ENCODE measurements around the gene C11orf86.

GRCh38 chr11:67016550-67016949 is 41.4 kb downstream of the C11orf86 start:
- TF ChIP-seq POLR2A (IDR thresholded peaks at IDR 0.05; ENCODE audit: control extremely low read depth in 1 of 2, low read depth in 2 of 2, low read length in 2 of 2) (no peak), USF2 (IDR thresholded peaks at IDR 0.05; ENCODE audit: low read length) (no peak), RXRA (IDR thresholded peaks at IDR 0.05; ENCODE audit: insufficient read depth, low read depth, low read length) (no peak), CTCF (IDR thresholded peaks at IDR 0.05; ENCODE audit: control extremely low read depth in 1 of 3, insufficient read depth in 1 of 3, low read depth in 1 of 3, low read length in 3 of 3) (no peak), JUND (IDR thresholded peaks at IDR 0.05; ENCODE audit: low read length) (no peak), EZH2 (IDR thresholded peaks at IDR 0.05; ENCODE audit: low read depth, low read length, severe bottlenecking) (no peak), HDAC2 (IDR thresholded peaks at IDR 0.05; ENCODE audit: borderline replicate concordance in 1 of 2, low read depth in 2 of 2, low read length in 2 of 2) (no peak), SIX5 (IDR thresholded peaks at IDR 0.05; ENCODE audit: low read depth, low read length) (no peak), ATF3 (IDR thresholded peaks at IDR 0.05; ENCODE audit: insufficient read depth, low read depth, low read length) (no peak)
